BJ (cell line): ENCODE data around the gene NHS. TPM values are rescaled to one million over a fixed set of nuclear protein-coding genes. Genes with fewer than 3 reads are reported as not detected.

Source experiments
- CTCF ChIA-PET: fragments of 350-600 bp; formaldehyde crosslinking; extraction: SDS; loops from one replicate; lab custom pipeline; 2021; ENCODE audit warnings: antibody characterized with exemption, inconsistent platforms; lab: Yijun Ruan, JAX
- POLR2A ChIA-PET: fragments of 300-600 bp; sonication (Branson Sonifier 250); formaldehyde crosslinking; extraction: SDS; loops from one replicate; lab custom pipeline; 2021; ENCODE audit warnings: antibody characterized with exemption; lab: Charles Lee
- DNase-seq: peaks from one replicate; pipeline ENCODE4 v3.0.0-alpha.2; 2011; ENCODE audit warnings: low read depth
- H3K27me3 ChIP-seq: 2 replicates; pipeline ENCODE4 v1.6.0; 2011; ENCODE audit warnings: low read length; ENCODE audit not compliant: control insufficient read depth, insufficient read depth
- H3K36me3 ChIP-seq: 2 replicates; pipeline ENCODE4 v1.5.1; 2011; ENCODE audit warnings: low read length; ENCODE audit not compliant: control insufficient read depth, insufficient read depth
- H3K4me3 ChIP-seq: 2 replicates; pipeline ENCODE4 v1.5.1; 2011; ENCODE audit warnings: low read depth, mild to moderate bottlenecking, control low read depth, low read length
- CTCF ChIP-seq: IDR thresholded peaks from 2 replicates; pipeline ENCODE4 v1.5.1; 2011; ENCODE audit warnings: low read depth, mild to moderate bottlenecking, control low read depth, inconsistent platforms, low read length, moderate library complexity; ENCODE audit not compliant: insufficient read depth
- polyA plus RNA-seq: library from polyadenylated mRNA; depleted of rRNA; stranded (reverse); fragments of >200 nt; gene quantifications from 2 replicates; pipeline ENCODE4 v1.2.3, GENCODE V29; 2011

NHS gene
- polyA plus RNA-seq, 1 experiment = 2.2 TPM

- Histone ChIP-seq H3K4me3 (no peak overlapping the region), H3K27me3 (no peaks in the 10 kb centered on the region), H3K36me3 (no peaks in the 10 kb centered on the region)
- DNase-seq = no peak
- POLR2A ChIA-PET = no interaction called here
- CTCF ChIA-PET = interaction anchor here (0.6 kb wide), 1 partner anchor 31 kb away, joined by 3 read pairs; no protein-coding TSS in a partner anchor
- TF ChIP-seq CTCF = no peak
These were observed 365.4 kb downstream of the NHS start for GRCh38 chrX:17740137-17741122.

DNA sequence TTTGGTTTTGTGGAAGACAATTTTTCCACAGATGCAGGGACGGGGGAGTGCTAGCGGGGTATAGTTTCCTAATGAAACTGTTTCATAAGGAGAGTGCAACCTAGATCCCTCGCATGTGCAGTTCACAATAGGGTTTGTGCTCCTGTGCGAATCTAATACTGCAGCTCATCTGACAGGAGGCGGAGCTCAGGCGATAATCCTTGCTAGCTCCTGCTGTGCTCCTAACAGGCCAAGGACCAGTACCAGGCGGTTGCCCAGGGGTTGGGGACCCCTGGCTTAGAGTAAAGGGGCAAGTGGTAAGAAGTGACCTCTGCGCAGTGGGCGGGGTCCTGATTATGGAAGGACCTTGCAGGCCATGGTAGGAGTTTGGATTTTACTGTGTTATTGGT is 366.1 kb downstream of the NHS start:
- no peak for DNase-seq
- TF ChIP-seq CTCF = no peak
- ChIA-PET CTCF (no interaction called here), POLR2A (no interaction called here)
- Histone ChIP-seq H3K4me3 (no peak overlapping the region), H3K27me3 (no peaks in the 10 kb centered on the region), H3K36me3 (no peaks in the 10 kb centered on the region)

DNA sequence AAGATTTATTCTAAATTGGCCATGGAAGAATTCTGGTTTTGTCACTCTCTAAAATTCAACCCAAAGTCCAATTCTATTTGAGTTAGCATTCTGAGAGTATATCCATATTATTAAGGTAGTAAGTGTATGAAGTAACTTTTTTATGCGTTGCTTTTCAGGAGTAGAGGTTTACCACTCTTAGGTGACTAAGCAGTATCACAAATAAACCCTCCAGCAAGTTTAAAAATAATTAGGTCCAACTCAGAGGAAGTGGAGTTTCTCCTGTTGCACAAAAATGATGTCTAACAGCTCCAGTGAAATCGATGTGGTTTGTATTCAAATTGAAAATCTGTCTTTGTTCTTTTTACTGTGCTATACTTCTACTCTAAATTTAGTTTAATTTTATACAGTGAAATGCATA is 368.9 kb downstream of the NHS start:
- POLR2A ChIA-PET = no interaction called here
- CTCF ChIA-PET = no interaction called here
- DNase-seq = no peak
- Histone ChIP-seq H3K36me3 (no peaks in the 10 kb centered on the region), H3K4me3 (no peak overlapping the region), H3K27me3 (no peaks in the 10 kb centered on the region)
- TF ChIP-seq CTCF = no peak

DNA sequence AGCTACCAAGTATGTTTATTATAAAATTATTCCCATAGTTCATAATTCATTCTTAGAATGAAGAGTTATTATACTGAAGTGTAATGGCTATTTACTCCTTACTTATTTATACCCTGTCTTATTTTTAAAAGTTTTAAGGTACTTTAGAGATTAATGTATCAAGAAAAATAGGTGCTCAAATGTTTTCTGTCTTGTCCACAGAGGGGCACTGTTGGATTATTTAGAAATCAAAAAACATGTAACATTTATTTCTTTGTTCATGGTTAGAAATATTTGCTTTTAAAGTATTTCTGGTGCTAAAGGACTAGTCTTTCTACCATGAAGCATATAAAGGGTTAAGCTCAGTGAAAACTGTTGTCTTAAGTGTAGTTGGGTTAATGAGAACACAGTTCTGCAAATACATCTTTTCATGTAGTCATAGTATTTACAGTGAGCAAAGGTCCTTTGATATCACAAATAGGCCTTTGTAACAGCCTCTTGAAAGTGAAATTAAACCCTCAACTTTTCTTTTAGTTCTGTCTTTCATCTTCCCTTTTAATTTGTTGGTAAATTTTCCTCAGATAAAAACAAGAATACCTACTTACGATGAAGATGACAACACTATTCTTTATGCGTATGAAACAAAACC is 370.0 kb downstream of the NHS start:
- CTCF ChIA-PET = interaction anchor here (0.6 to 0.7 kb wide), 2 partner anchors 56 to 68 kb away, joined by 3 read pairs; no protein-coding TSS in a partner anchor
- no peak overlapping the region for H3K4me3 ChIP-seq

More for the DNA sequence above, 370.0 kb downstream of the NHS start:
- POLR2A ChIA-PET = no interaction called here
- DNase-seq = no peak
- Histone ChIP-seq H3K36me3 (no peaks in the 10 kb centered on the region), H3K27me3 (no peaks in the 10 kb centered on the region)
- no peak; the same call in 1 of the 2 replicates for TF ChIP-seq CTCF
